ENCODE data around the gene MINPP1. TPM values are rescaled to one million over a fixed set of nuclear protein-coding genes. Genes with fewer than 3 reads are reported as not detected.

The MINPP1 gene
- polyA plus RNA-seq, 1 experiment = 7.7 TPM

GRCh38 chr10:87518937-87519336 is 14.2 kb downstream of the MINPP1 start:
- POLR2A ChIA-PET = no interaction called here
- Histone ChIP-seq H3K36me3 (ENCODE audit: control insufficient read depth, insufficient read depth, low read length) (0 out of 2 replicates have a peak, but pooled peaks cover 1% of the 10 kb centered on the region), H3K27me3 (ENCODE audit: control insufficient read depth, insufficient read depth, low read length) (no peaks in the 10 kb centered on the region), H3K4me3 (ENCODE audit: low read depth, low read length) (no peak overlapping the region)
- TF ChIP-seq CTCF (IDR thresholded peaks at IDR 0.05; ENCODE audit: insufficient read depth, low read depth, low read length) = no peak
- DNase-seq (ENCODE audit: low read depth) = no peak
- CTCF ChIA-PET = interaction anchor here (0.7 to 1.0 kb wide), 2 partner anchors 13 to 14 kb away, joined by 3 to 4 read pairs; partner anchors contain the start of gene MINPP1

- no peak for DNase-seq (ENCODE audit: low read depth)
- POLR2A ChIA-PET = no interaction called here
- Histone ChIP-seq H3K4me3 (ENCODE audit: low read depth, low read length) (no peak overlapping the region), H3K27me3 (ENCODE audit: control insufficient read depth, insufficient read depth, low read length) (no peaks in the 10 kb centered on the region), H3K36me3 (ENCODE audit: control insufficient read depth, insufficient read depth, low read length) (0 out of 2 replicates have a peak, but pooled peaks cover 1% of the 10 kb centered on the region)
- CTCF ChIA-PET = interaction anchor here (0.7 to 0.9 kb wide), 2 partner anchors 15 to 141 kb away, joined by 3 to 4 read pairs; partner anchors contain the start of gene MINPP1
- no peak for TF ChIP-seq CTCF (IDR thresholded peaks at IDR 0.05; ENCODE audit: insufficient read depth, low read depth, low read length)
Observed at GRCh38 chr10:87519582-87519981, 14.9 kb downstream of the MINPP1 start.

GRCh38 chr10:87523731-87524130 is 19.0 kb downstream of the MINPP1 start:
- POLR2A ChIA-PET = no interaction called here
- CTCF ChIA-PET = interaction anchor here (0.8 to 1.4 kb wide), 3 partner anchors 137 to 248 kb away, joined by 3 to 4 read pairs (median 3); no protein-coding TSS in a partner anchor
- Histone ChIP-seq H3K27me3 (ENCODE audit: control insufficient read depth, insufficient read depth, low read length) (no peaks in the 10 kb centered on the region), H3K4me3 (ENCODE audit: low read depth, low read length) (no peak overlapping the region), H3K36me3 (ENCODE audit: control insufficient read depth, insufficient read depth, low read length) (no peaks in the 10 kb centered on the region)
- DNase-seq (ENCODE audit: low read depth) = no peak
- TF ChIP-seq CTCF (IDR thresholded peaks at IDR 0.05; ENCODE audit: insufficient read depth, low read depth, low read length) = no peak

GRCh38 chr10:87524296-87524695 is 19.6 kb downstream of the MINPP1 start:
- Histone ChIP-seq H3K27me3 (ENCODE audit: control insufficient read depth, insufficient read depth, low read length) (no peaks in the 10 kb centered on the region), H3K4me3 (ENCODE audit: low read depth, low read length) (no peak overlapping the region), H3K36me3 (ENCODE audit: control insufficient read depth, insufficient read depth, low read length) (no peaks in the 10 kb centered on the region)
- no peak for TF ChIP-seq CTCF (IDR thresholded peaks at IDR 0.05; ENCODE audit: insufficient read depth, low read depth, low read length)
- ChIA-PET CTCF (interaction anchor here (0.8 to 1.4 kb wide), 3 partner anchors 136 to 248 kb away, joined by 3 to 4 read pairs (median 3); no protein-coding TSS in a partner anchor), POLR2A (no interaction called here)
- DNase-seq (ENCODE audit: low read depth) = no peak

- CTCF ChIA-PET = interaction anchor here (0.6 to 1.6 kb wide), 5 partner anchors 28 to 317 kb away, joined by 3 read pairs; partner anchors contain the start of gene MINPP1
- Histone ChIP-seq H3K27me3 (ENCODE audit: control insufficient read depth, insufficient read depth, low read length) (no peaks in the 10 kb centered on the region), H3K36me3 (ENCODE audit: control insufficient read depth, insufficient read depth, low read length) (no peaks in the 10 kb centered on the region), H3K4me3 (ENCODE audit: low read depth, low read length) (no peak overlapping the region)
- TF ChIP-seq CTCF (IDR thresholded peaks at IDR 0.05; ENCODE audit: insufficient read depth, low read depth, low read length) = no peak
- no peak for DNase-seq (ENCODE audit: low read depth)
- POLR2A ChIA-PET = no interaction called here
Observed at GRCh38 chr10:87531908-87532622, 27.4 kb downstream of the MINPP1 start.
